CD4-positive, alpha-beta T cell (primary cell): Measurements from ENCODE around the gene SF3A2. TPM values are rescaled to one million over a fixed set of nuclear protein-coding genes. Genes with fewer than 3 reads are reported as not detected.

Experiments used
- ATAC-seq: fragments of 200-7000 bp; cut with Tn5 transposase; one replicate; pipeline ENCODE4 v1.10.0; 2022; ENCODE audit warnings: mild to moderate bottlenecking; ENCODE audit not compliant: poor library complexity
- CTCF ChIA-PET: fragments of 350-600 bp; sonication (Branson Sonifier 250); formaldehyde crosslinking; loops from one replicate; lab custom pipeline; 2021; ENCODE audit warnings: antibody characterized with exemption, inconsistent platforms; lab: Charles Lee
- POLR2A ChIA-PET: fragments of 350-600 bp; sonication (Branson Sonifier 250); formaldehyde crosslinking; loops from one replicate; lab custom pipeline; 2021; ENCODE audit warnings: antibody characterized with exemption, inconsistent platforms; lab: Charles Lee
- DNase-seq, 14 experiments: peaks; one replicate each; pipeline ENCODE4 v3.0.0-alpha.2; 2013 to 2020; ENCODE audit warnings: mixed read lengths in 2 of 14
- H3K27ac ChIP-seq, 2 donors: one replicate each; pipeline versions ENCODE4 v1.5.1 to v1.7.0; 2013; ENCODE audit warnings: low read length in 2 of 2, low read depth in 1 of 2, mild to moderate bottlenecking in 1 of 2
- H3K27me3 ChIP-seq, 2 experiments: 1 replicate in 1 of 2; 2 replicates in 1 of 2; pipeline versions ENCODE4 v1.6.1 to v1.7.0; 2013; ENCODE audit warnings: low read length in 2 of 2, control low read depth in 1 of 2, mild to moderate bottlenecking in 1 of 2, moderate library complexity in 1 of 2; ENCODE audit not compliant: insufficient read depth in 2 of 2, control insufficient read depth in 1 of 2
- H3K36me3 ChIP-seq: one replicate; pipeline ENCODE4 v1.6.1; 2013; ENCODE audit warnings: low read length, control low read depth; ENCODE audit not compliant: insufficient read depth
- H3K4me1 ChIP-seq: one replicate; pipeline ENCODE4 v1.6.1; 2013; ENCODE audit warnings: low read length, control low read depth; ENCODE audit not compliant: insufficient read depth
- H3K4me3 ChIP-seq: one replicate; pipeline ENCODE4 v1.5.1; 2013; ENCODE audit warnings: mild to moderate bottlenecking, low read length, moderate library complexity
- H3K9me3 ChIP-seq, 2 experiments: 1 replicate in 1 of 2; 2 replicates in 1 of 2; pipeline versions ENCODE4 v1.6.1 to v1.7.0; 2013; ENCODE audit warnings: low read length in 2 of 2, mild to moderate bottlenecking in 2 of 2, control low read depth in 1 of 2, moderate library complexity in 1 of 2; ENCODE audit not compliant: control insufficient read depth in 1 of 2, insufficient read depth in 1 of 2
- H3K27ac Mint-ChIP-seq: one replicate; pipeline ENCODE4 v1.8.0; 2020; ENCODE audit warnings: mixed read lengths
- H3K27me3 Mint-ChIP-seq: one replicate; pipeline ENCODE4 v1.8.0; 2021; ENCODE audit warnings: mixed read lengths
- H3K36me3 Mint-ChIP-seq: one replicate; pipeline ENCODE4 v1.8.0; 2021; ENCODE audit warnings: low read depth, mixed read lengths
- H3K4me1 Mint-ChIP-seq: one replicate; pipeline ENCODE4 v1.8.0; 2021; ENCODE audit warnings: low read depth, mixed read lengths
- H3K4me3 Mint-ChIP-seq: one replicate; pipeline ENCODE4 v1.8.0; 2020; ENCODE audit warnings: mild to moderate bottlenecking, mixed read lengths
- H3K9me3 Mint-ChIP-seq: one replicate; pipeline ENCODE4 v1.8.0; 2020; ENCODE audit warnings: mixed read lengths
- intact Hi-C, 2 experiments: fragments of 100-400 bp; cut with DNase I in 1 of 2; cut with micrococcal nuclease in 1 of 2; formaldehyde crosslinking; loops; one replicate each; pipeline versions ENCODE4 v1.15.1 to v1.9.0; 2023 to 2025; cut with DNase I, micrococcal nuclease
- total RNA-seq, 174 experiments: library from RNA in 2 of 174; stranded (reverse) in 2 of 174; gene quantifications; one replicate each; pipeline ENCODE4 v1.2.3 and lab custom pipeline; 2021 to 2026
- TF ChIP-seq, protein P1 (sequence below): fragments of 200-600 bp; IDR thresholded peaks from one replicate; pipeline ENCODE4 v1.8.0; 2022; ENCODE audit warnings: antibody characterized with exemption, mild to moderate bottlenecking

Gene SF3A2
- total RNA-seq, 2 experiments from 2014 or later: 186 to 194 TPM

DNA sequence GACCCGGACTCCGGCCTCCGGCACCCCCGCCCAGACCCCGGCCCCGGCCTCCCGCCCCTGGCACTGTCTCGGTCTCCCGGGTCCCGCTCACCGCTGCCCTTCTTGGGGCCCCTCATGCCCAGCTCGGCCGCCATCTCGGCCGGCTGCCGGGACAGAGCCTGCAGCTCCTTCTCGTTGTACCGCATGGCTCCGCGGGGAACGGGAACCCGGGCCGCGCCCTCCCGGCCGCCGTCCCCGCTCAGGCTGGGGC is 635 bp upstream of the SF3A2 start:
- Histone ChIP-seq H3K4me1 (peaks cover 74% of the 10 kb centered on the region), H3K27me3 (no peaks in the 10 kb centered on the region), H3K9me3 (no peaks in the 10 kb centered on the region), H3K4me3 (peak overlapping the region; percentile 80), H3K36me3 (peaks cover 27% of the 10 kb centered on the region), H3K27ac (peak overlapping the region in 1 of 2 donors; percentile 98)
- H3K27ac Mint-ChIP-seq: peak overlapping the region; percentile 99
- H3K27me3 Mint-ChIP-seq: peaks cover 4% of the 10 kb centered on the region
- peak overlapping the region; percentile 98 for H3K4me3 Mint-ChIP-seq
- POLR2A ChIA-PET: interaction anchor here (0.6 to 1.3 kb wide), 14 partner anchors 17 to 221 kb away, joined by 3 to 5 read pairs (median 3); partner anchors contain the start of genes AP3D1, LMNB2, LSM7 and SPPL2B
- intact Hi-C loops: loop anchor here (1.0 to 10.0 kb wide), 15 partner anchors 17 to 379 kb away; partner anchors contain the start of genes AP3D1 (in 2 of the 2), BTBD2 (in 1 of the 2), IZUMO4 (in 1 of the 2) and LMNB2 (in 1 of the 2)
- no peak for DNase-seq
- peaks cover 39% of the 10 kb centered on the region for H3K36me3 Mint-ChIP-seq
- TF ChIP-seq, protein P1, sequence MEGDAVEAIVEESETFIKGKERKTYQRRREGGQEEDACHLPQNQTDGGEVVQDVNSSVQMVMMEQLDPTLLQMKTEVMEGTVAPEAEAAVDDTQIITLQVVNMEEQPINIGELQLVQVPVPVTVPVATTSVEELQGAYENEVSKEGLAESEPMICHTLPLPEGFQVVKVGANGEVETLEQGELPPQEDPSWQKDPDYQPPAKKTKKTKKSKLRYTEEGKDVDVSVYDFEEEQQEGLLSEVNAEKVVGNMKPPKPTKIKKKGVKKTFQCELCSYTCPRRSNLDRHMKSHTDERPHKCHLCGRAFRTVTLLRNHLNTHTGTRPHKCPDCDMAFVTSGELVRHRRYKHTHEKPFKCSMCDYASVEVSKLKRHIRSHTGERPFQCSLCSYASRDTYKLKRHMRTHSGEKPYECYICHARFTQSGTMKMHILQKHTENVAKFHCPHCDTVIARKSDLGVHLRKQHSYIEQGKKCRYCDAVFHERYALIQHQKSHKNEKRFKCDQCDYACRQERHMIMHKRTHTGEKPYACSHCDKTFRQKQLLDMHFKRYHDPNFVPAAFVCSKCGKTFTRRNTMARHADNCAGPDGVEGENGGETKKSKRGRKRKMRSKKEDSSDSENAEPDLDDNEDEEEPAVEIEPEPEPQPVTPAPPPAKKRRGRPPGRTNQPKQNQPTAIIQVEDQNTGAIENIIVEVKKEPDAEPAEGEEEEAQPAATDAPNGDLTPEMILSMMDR: no peak
- H3K9me3 Mint-ChIP-seq: no peaks in the 10 kb centered on the region
- H3K4me1 Mint-ChIP-seq: peaks cover 58% of the 10 kb centered on the region
- ATAC-seq: no peak
- CTCF ChIA-PET: interaction anchor here (0.7 to 3.2 kb wide), 5 partner anchors 24 to 80 kb away, joined by 4 to 11 read pairs (median 6); no protein-coding TSS in a partner anchor

DNA sequence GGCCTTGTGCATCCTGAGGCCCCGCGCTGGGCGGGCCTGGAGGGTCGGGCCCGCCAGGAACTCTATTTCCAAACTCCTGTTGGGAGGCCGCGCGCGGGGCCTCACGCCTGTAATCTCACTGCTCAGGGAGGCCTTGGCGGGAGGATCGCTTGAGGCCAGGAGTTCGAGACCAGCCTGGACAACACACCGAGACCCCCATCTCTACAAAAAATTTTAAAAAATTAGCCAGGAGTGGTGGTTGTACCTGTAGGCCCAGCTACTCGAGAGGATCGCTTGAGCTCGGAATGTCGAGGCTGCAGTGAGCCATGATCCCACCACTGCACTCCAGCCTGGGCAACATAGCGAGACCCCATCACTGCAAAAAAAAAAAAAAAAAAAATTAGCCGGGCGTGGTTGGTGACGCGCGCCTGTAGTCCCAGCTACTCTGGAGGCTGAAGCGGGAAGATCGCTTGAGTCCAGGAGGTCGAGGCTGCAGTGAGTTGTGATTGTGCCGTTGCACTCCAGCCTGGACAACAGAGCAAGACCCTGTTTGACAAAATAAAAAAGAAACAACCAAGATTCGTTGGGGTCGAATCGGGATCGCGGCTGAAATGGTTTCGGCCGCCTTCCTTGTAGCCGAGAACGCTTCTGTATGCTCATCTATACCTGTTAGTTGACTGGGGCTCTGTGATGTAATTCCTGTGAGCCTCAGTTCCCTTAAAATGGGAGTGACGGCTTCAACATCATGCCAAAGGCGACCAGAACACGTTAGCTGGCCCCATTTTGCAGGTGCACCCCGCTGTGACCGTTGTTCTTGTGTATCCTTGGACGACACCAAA is 636 bp downstream of the SF3A2 start:
- Histone ChIP-seq H3K4me1 (peaks cover 86% of the 10 kb centered on the region), H3K27me3 (no peaks in the 10 kb centered on the region), H3K27ac (peak overlapping the region; percentile 98 to 99), H3K4me3 (peak overlapping the region; percentile 80), H3K36me3 (peaks cover 36% of the 10 kb centered on the region), H3K9me3 (no peaks in the 10 kb centered on the region)
- H3K4me1 Mint-ChIP-seq: peaks cover 69% of the 10 kb centered on the region
- POLR2A ChIA-PET: interaction anchor here (0.6 to 5.3 kb wide), 4 partner anchors 16 to 630 kb away, joined by 3 to 103 read pairs (median 45); no protein-coding TSS in a partner anchor
- H3K27ac Mint-ChIP-seq: peak overlapping the region; percentile 99
- TF ChIP-seq, protein P1: no peak
- DNase-seq (no peak), ATAC-seq (no peak)
- peaks cover 49% of the 10 kb centered on the region for H3K36me3 Mint-ChIP-seq
- no peaks in the 10 kb centered on the region for H3K9me3 Mint-ChIP-seq
- peak overlapping the region; percentile 85 for H3K4me3 Mint-ChIP-seq
- intact Hi-C loops: loop anchor here (2.0 to 10.0 kb wide), 7 partner anchors 16 to 378 kb away; partner anchors contain the start of genes BTBD2 (in 1 of the 2) and LMNB2 (in 1 of the 2)
- CTCF ChIA-PET: interaction anchor here (0.7 to 3.0 kb wide), 8 partner anchors 14 to 81 kb away, joined by 3 to 16 read pairs (median 3); no protein-coding TSS in a partner anchor
- H3K27me3 Mint-ChIP-seq: peaks cover 4% of the 10 kb centered on the region

DNA sequence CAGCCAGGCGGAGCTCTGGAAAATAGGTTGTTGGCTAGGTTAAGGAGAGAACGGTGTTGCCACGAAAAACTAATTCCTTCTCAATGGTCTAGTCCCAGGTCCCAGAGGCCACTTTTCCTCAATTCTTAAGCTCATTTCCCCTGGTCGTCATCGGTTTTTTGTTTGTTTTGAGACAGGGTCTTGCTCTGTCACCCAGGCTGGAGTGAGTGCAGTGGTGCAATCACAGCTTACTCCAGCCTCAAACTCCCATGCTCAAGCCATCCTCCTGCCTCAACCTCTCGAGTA is 1.2 kb downstream of the SF3A2 start:
- DNase-seq (no peak), ATAC-seq (no peak)
- POLR2A ChIA-PET: interaction anchor here (0.6 to 5.3 kb wide), 6 partner anchors 15 to 631 kb away, joined by 3 to 103 read pairs (median 28); partner anchors contain the start of gene GADD45B
- Histone ChIP-seq H3K9me3 (no peaks in the 10 kb centered on the region), H3K4me1 (peaks cover 87% of the 10 kb centered on the region), H3K36me3 (peaks cover 36% of the 10 kb centered on the region), H3K4me3 (peak overlapping the region; percentile 80), H3K27ac (peak overlapping the region; percentile 0 to 98), H3K27me3 (no peaks in the 10 kb centered on the region)
- TF ChIP-seq, protein P1: no peak
- intact Hi-C loops: loop anchor here (2.0 to 10.0 kb wide), 8 partner anchors 15 to 377 kb away; partner anchors contain the start of genes BTBD2 (in 1 of the 2) and LMNB2 (in 1 of the 2)
- Mint-ChIP-seq H3K4me3 (peak overlapping the region; percentile 85), H3K9me3 (no peaks in the 10 kb centered on the region), H3K27ac (peak overlapping the region; percentile 99), H3K27me3 (peaks cover 4% of the 10 kb centered on the region), H3K4me1 (peaks cover 75% of the 10 kb centered on the region), H3K36me3 (peaks cover 54% of the 10 kb centered on the region)
- CTCF ChIA-PET: interaction anchor here (0.7 to 3.0 kb wide), 7 partner anchors 15 to 82 kb away, joined by 3 to 16 read pairs (median 3); no protein-coding TSS in a partner anchor
